SU-DHL-6 (cell line): ENCODE results near the gene SCGB1C2.

Source experiments
- H2AFZ ChIP-seq: fragments of 200-600 bp; sonication (generic); 2 replicates; pipeline ENCODE4 v1.6.1; 2014; ENCODE audit warnings: low read depth, mild to moderate bottlenecking, moderate library complexity, mixed read lengths, antibody characterized with exemption, low read length; ENCODE audit not compliant: severe bottlenecking
- H3F3A ChIP-seq: fragments of 200-600 bp; shearing (Covaris generic); 2 replicates; pipeline ENCODE4 v1.6.0; 2016; ENCODE audit warnings: antibody characterized with exemption, mild to moderate bottlenecking; ENCODE audit not compliant: insufficient read depth
- H3K27ac ChIP-seq: fragments of 200-600 bp; sonication (generic); 2 replicates; pipeline ENCODE4 v1.5.1; 2016; ENCODE audit warnings: low read depth, mild to moderate bottlenecking, low read length, moderate library complexity, mixed read lengths
- H3K27me3 ChIP-seq: fragments of 200-600 bp; sonication (generic), shearing (Covaris generic); 2 replicates; pipeline ENCODE4 v1.6.0; 2014; ENCODE audit warnings: mild to moderate bottlenecking, low read length
- H3K36me3 ChIP-seq: fragments of 200-600 bp; sonication (generic); 2 replicates; pipeline ENCODE4 v1.6.1; 2014; ENCODE audit warnings: mild to moderate bottlenecking, low read length, mixed read lengths
- H3K4me2 ChIP-seq: fragments of 300-600, 200-600 bp; shearing (Covaris generic), sonication (generic); 2 replicates; pipeline ENCODE4 v1.6.0; 2014; ENCODE audit warnings: low read length, low read depth, mild to moderate bottlenecking; ENCODE audit not compliant: poor library complexity, severe bottlenecking
- H3K4me3 ChIP-seq: fragments of 200-600 bp; sonication (generic); 2 replicates; pipeline ENCODE4 v1.5.1; 2014; ENCODE audit warnings: antibody characterized with exemption, low read length, mild to moderate bottlenecking, mixed read lengths; ENCODE audit not compliant: insufficient read depth, poor library complexity, severe bottlenecking
- H3K79me2 ChIP-seq: fragments of 200-600 bp; sonication (generic); 2 replicates; pipeline ENCODE4 v1.6.1; 2014; ENCODE audit warnings: mild to moderate bottlenecking, low read length, moderate library complexity; ENCODE audit not compliant: insufficient read depth
- H3K9ac ChIP-seq: fragments of 200-600 bp; sonication (generic); 2 replicates; pipeline ENCODE4 v1.7.0; 2014; ENCODE audit warnings: mild to moderate bottlenecking, low read length
- H3K9me2 ChIP-seq: fragments of 200-600 bp; sonication (generic); replicated peaks from 2 replicates; pipeline ENCODE4 v1.6.1; 2014; ENCODE audit warnings: low read length; ENCODE audit not compliant: insufficient read depth
- H3K9me3 ChIP-seq: fragments of 200-600 bp; sonication (generic); 2 replicates; pipeline ENCODE4 v1.6.1; 2014; ENCODE audit warnings: low read length, mixed read lengths; ENCODE audit not compliant: insufficient read depth
- H4K20me1 ChIP-seq: fragments of 200-600 bp; sonication (generic); 2 replicates; pipeline ENCODE4 v1.6.1; 2014; ENCODE audit warnings: low read depth, mild to moderate bottlenecking, antibody characterized with exemption, low read length, moderate library complexity, mixed read lengths
- CTCF ChIP-seq: fragments of 200-600 bp; sonication (generic); IDR thresholded peaks from one replicate; pipeline ENCODE4 v1.5.1; 2017; ENCODE audit warnings: antibody characterized with exemption, mild to moderate bottlenecking, low read length, moderate library complexity; ENCODE audit not compliant: insufficient read depth, poor library complexity, severe bottlenecking
- EZH2phosphoT487 ChIP-seq: fragments of 200-600 bp; sonication (generic), shearing (Covaris generic); conservative IDR thresholded peaks from 2 replicates; pipeline ENCODE4 v1.6.1; 2018; ENCODE audit warnings: mild to moderate bottlenecking, antibody characterized with exemption, low read length, moderate library complexity, mixed read lengths

SCGB1C2 gene

GRCh38 chr17:151004-151403 is 13.6 kb downstream of the SCGB1C2 start:
- H3K36me3 ChIP-seq = no peaks in the 10 kb centered on the region
- H3K4me2 ChIP-seq = no peak overlapping the region
- H3K4me3 ChIP-seq = no peak overlapping the region
- H3K9ac ChIP-seq = no peak overlapping the region
- no peaks in the 10 kb centered on the region for H3F3A ChIP-seq
- H3K79me2 ChIP-seq = no peaks in the 10 kb centered on the region
- TF ChIP-seq EZH2phosphoT487 (no peak), CTCF (no peak)
- no peaks in the 10 kb centered on the region for H3K9me2 ChIP-seq
- H3K27me3 ChIP-seq = no peaks in the 10 kb centered on the region
- no peak overlapping the region for H2AFZ ChIP-seq
- H3K9me3 ChIP-seq = no peaks in the 10 kb centered on the region
- no peak overlapping the region for H3K27ac ChIP-seq
- no peaks in the 10 kb centered on the region for H4K20me1 ChIP-seq

DNA sequence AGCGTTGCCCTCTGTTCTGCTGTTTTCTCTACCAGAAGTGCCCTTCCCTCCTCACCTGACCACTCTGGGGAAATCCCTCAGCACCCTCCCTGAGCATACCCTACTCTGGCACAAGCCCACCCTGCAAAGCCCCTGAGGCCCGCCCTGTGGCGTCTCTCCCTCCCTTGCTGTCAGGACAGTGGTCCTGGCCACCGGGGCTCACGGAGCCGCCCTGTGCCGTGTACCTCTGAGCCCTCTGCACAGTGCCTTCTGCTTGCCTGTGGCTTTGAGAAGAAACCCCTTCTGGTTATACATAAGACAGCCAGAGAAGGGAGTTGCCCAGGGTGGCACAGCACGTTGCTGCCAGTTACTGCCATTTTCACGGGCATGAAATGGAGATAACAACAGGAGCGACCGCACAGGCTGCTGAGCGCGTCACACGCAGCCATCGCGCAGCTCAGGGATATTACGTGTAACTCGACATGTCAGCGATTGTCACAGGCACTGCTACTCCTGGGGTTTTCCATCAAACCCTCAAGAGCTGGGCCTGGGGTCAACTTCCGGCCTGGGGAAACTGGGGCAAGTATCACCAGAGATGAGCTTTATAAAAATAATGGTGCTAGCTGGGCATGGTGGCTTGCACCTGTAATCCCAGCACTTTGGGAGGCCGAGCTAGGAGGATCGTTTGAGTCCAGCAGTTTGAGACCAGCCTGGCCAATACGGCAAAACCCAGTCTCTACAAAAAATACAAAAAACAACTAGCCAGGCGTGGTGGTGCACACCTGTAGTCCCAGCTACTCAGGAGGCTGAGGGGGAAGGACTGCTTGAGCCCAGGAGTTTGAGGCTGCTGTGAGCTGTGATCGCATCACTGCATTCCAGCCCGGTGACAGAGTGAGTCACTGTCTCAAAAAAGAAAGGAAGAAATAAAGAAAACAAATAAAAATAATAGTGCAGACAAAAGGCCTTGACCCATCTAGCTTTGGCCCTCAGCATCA is 14.8 kb downstream of the SCGB1C2 start:
- no peak overlapping the region for H2AFZ ChIP-seq
- no peak overlapping the region for H3K4me3 ChIP-seq
- no peaks in the 10 kb centered on the region for H3K36me3 ChIP-seq
- H3K9me2 ChIP-seq = no peaks in the 10 kb centered on the region
- H3K9ac ChIP-seq = no peak overlapping the region
- H3K27ac ChIP-seq = no peak overlapping the region
- TF ChIP-seq EZH2phosphoT487 (no peak), CTCF (no peak)
- no peak overlapping the region for H3K4me2 ChIP-seq
- H3K79me2 ChIP-seq = no peaks in the 10 kb centered on the region
- no peaks in the 10 kb centered on the region for H3F3A ChIP-seq
- H3K9me3 ChIP-seq = no peaks in the 10 kb centered on the region
- no peaks in the 10 kb centered on the region for H4K20me1 ChIP-seq
- H3K27me3 ChIP-seq = no peaks in the 10 kb centered on the region

- TF ChIP-seq EZH2phosphoT487 = no peak
- no peak for TF ChIP-seq CTCF
- Histone ChIP-seq H3K36me3 (no peaks in the 10 kb centered on the region), H3K4me3 (no peak overlapping the region), H4K20me1 (no peaks in the 10 kb centered on the region), H2AFZ (no peak overlapping the region), H3K79me2 (no peaks in the 10 kb centered on the region), H3K9me2 (no peaks in the 10 kb centered on the region), H3K27me3 (no peaks in the 10 kb centered on the region), H3K9me3 (no peaks in the 10 kb centered on the region), H3K9ac (no peak overlapping the region), H3F3A (no peaks in the 10 kb centered on the region), H3K27ac (no peak overlapping the region), H3K4me2 (no peak overlapping the region)
Measured at GRCh38 chr17:152860-153420, 15.6 kb downstream of the SCGB1C2 start.
